ENCODE data around the gene C10orf88.

GRCh38 chr10:123000155-123000554 is 46.1 kb upstream of the C10orf88 start:
- no peak for TF ChIP-seq EZH2 (IDR thresholded peaks at IDR 0.05; ENCODE audit: borderline replicate concordance)
- no peak for TF ChIP-seq CTCF (IDR thresholded peaks at IDR 0.05; ENCODE audit: poor library complexity)
